Liver (tissue), 3 donors: Measurements from ENCODE around the gene NOL4L.

Source experiments
- FOXA1 ChIP-seq: IDR thresholded peaks from 2 replicates; pipeline ENCODE4 v1.6.1; 2016; ENCODE audit warnings: antibody characterized with exemption
- GABPA ChIP-seq, 2 donors: IDR thresholded peaks in 1 of 2; conservative IDR thresholded peaks in 1 of 2; 2 replicates each; pipeline ENCODE4 v1.6.1; 2016; ENCODE audit warnings: antibody characterized with exemption in 2 of 2, mild to moderate bottlenecking in 1 of 2, moderate library complexity in 1 of 2
- JUND ChIP-seq, 2 donors: IDR thresholded peaks; 2 replicates each; pipeline ENCODE4 v1.6.1; 2016; ENCODE audit warnings: antibody characterized with exemption in 2 of 2
- MAX ChIP-seq: IDR thresholded peaks from 2 replicates; pipeline ENCODE4 v1.6.1; 2016; ENCODE audit warnings: antibody characterized with exemption
- SP1 ChIP-seq: IDR thresholded peaks from 2 replicates; pipeline ENCODE4 v1.6.1; 2018; ENCODE audit warnings: antibody characterized with exemption, mild to moderate bottlenecking
- TAF1 ChIP-seq: conservative IDR thresholded peaks from 2 replicates; pipeline ENCODE4 v1.6.1; 2016; ENCODE audit warnings: antibody characterized with exemption, mild to moderate bottlenecking
- TF ChIP-seq, protein P1 (sequence below): fragments of 150-350 bp; IDR thresholded peaks from 2 replicates; pipeline ENCODE4 v1.5.1; 2017; ENCODE audit warnings: improper control_type of control experiment, low read depth, low read length; ENCODE audit not compliant: missing input control
- donor health status: healthy.
- donor health status: healthy.

GRCh38 chr20:32516583-32517517 is 68.3 kb downstream of the NOL4L start:
- TF ChIP-seq, protein P1, sequence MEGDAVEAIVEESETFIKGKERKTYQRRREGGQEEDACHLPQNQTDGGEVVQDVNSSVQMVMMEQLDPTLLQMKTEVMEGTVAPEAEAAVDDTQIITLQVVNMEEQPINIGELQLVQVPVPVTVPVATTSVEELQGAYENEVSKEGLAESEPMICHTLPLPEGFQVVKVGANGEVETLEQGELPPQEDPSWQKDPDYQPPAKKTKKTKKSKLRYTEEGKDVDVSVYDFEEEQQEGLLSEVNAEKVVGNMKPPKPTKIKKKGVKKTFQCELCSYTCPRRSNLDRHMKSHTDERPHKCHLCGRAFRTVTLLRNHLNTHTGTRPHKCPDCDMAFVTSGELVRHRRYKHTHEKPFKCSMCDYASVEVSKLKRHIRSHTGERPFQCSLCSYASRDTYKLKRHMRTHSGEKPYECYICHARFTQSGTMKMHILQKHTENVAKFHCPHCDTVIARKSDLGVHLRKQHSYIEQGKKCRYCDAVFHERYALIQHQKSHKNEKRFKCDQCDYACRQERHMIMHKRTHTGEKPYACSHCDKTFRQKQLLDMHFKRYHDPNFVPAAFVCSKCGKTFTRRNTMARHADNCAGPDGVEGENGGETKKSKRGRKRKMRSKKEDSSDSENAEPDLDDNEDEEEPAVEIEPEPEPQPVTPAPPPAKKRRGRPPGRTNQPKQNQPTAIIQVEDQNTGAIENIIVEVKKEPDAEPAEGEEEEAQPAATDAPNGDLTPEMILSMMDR, result no peak
- peak; percentile 11 for TF ChIP-seq SP1
- TF ChIP-seq MAX, result no peak
- no peak for TF ChIP-seq JUND (IDR thresholded peaks at IDR 0.05)
- TF ChIP-seq FOXA1, result no peak
- TF ChIP-seq TAF1, result no peak
- TF ChIP-seq GABPA (IDR thresholded peaks at IDR 0.05 in 1 of 2, conservative IDR thresholded peaks at IDR 0.05 in 1 of 2), result no peak
